ENCODE measurements around the gene MXD1. TPM values are rescaled to one million over a fixed set of nuclear protein-coding genes. Genes with fewer than 3 reads are reported as not detected.
"Not testable (repeated sequence)": the region's sequence is repeated elsewhere in the genome, so short reads cannot be mapped to it uniquely, and the experiment has no call there.

MXD1 gene
- 10 to 100 TPM; 14.1 to 15.9 TPM for total RNA-seq

GRCh38 chr2:69914950-69915945 lies at the start of gene MXD1:
MXD1 (plus strand) TSS chr2:69915109; CDS start chr2:69915331, 222 bp downstream.
- Mint-ChIP-seq H3K4me3 (peak within 1 kb of the TSS; percentile 82), H3K9me3 (no peaks in the 10 kb centered on the region), H3K27me3 (no peaks in the 10 kb centered on the region), H3K36me3 (peaks cover 8% of the 10 kb centered on the region), H3K27ac (peak within 1 kb of the TSS; percentile 89), H3K4me1 (ENCODE audit: low read depth) (peaks cover 40% of the 10 kb centered on the region)
- ChIA-PET POLR2A (interaction anchor here (0.5 to 5.1 kb wide), 32 partner anchors 8 to 389 kb away, joined by 3 to 64 read pairs (median 6); partner anchors contain the start of genes C2orf42, PCBP1, PCYOX1 and SNRNP27), CTCF (interaction anchor here (0.6 to 8.6 kb wide), 15 partner anchors 9 to 378 kb away, joined by 3 to 119 read pairs (median 9); partner anchors contain the start of genes SNRNP27 and SNRPG)
- DNase-seq = peak; percentile 31
- intact Hi-C loops (cut with micrococcal nuclease) = loop anchor here (1.0 to 2.0 kb wide), 9 partner anchors 18 to 378 kb away; partner anchors contain the start of genes C2orf42, SNRPG and TIA1

- H3K4me3 Mint-ChIP-seq = no peak overlapping the region
- POLR2A ChIA-PET = no interaction called here
- intact Hi-C loops (cut with micrococcal nuclease) = no loop called here
- no peaks in the 10 kb centered on the region for H3K36me3 Mint-ChIP-seq
- no peaks in the 10 kb centered on the region for H3K9me3 Mint-ChIP-seq
- no peak overlapping the region for H3K27ac Mint-ChIP-seq
- peaks cover 10% of the 10 kb centered on the region for H3K4me1 Mint-ChIP-seq (ENCODE audit: low read depth)
- CTCF ChIA-PET = interaction anchor here (2.3 kb wide), 1 partner anchor 164 kb away, joined by 8 read pairs; no protein-coding TSS in a partner anchor
- no peak for DNase-seq
- no peaks in the 10 kb centered on the region for H3K27me3 Mint-ChIP-seq
Observed at GRCh38 chr2:69888451-69888850, 26.5 kb upstream of the MXD1 start.

- H3K4me1 Mint-ChIP-seq (ENCODE audit: low read depth) = peaks cover 14% of the 10 kb centered on the region
- DNase-seq = no peak
- ChIA-PET POLR2A (interaction anchor here (0.6 kb wide), 1 partner anchor 265 kb away, joined by 3 read pairs; no protein-coding TSS in a partner anchor), CTCF (interaction anchor here (2.3 kb wide), 1 partner anchor 165 kb away, joined by 8 read pairs; no protein-coding TSS in a partner anchor)
- no peaks in the 10 kb centered on the region for H3K9me3 Mint-ChIP-seq
- intact Hi-C loops (cut with micrococcal nuclease) = no loop called here
- no peaks in the 10 kb centered on the region for H3K27me3 Mint-ChIP-seq
- H3K36me3 Mint-ChIP-seq = peaks cover 6% of the 10 kb centered on the region
- no peak overlapping the region for H3K4me3 Mint-ChIP-seq
- no peak overlapping the region for H3K27ac Mint-ChIP-seq
Observed at GRCh38 chr2:69889302-69889701, 25.6 kb upstream of the MXD1 start.

GRCh38 chr2:69890881-69891280 lies 24.0 kb upstream of the MXD1 start:
- ChIA-PET CTCF (interaction anchor here (1.2 kb wide), 1 partner anchor 166 kb away, joined by 4 read pairs; no protein-coding TSS in a partner anchor), POLR2A (no interaction called here)
- peaks cover 11% of the 10 kb centered on the region for H3K36me3 Mint-ChIP-seq
- H3K4me3 Mint-ChIP-seq = no peak overlapping the region
- intact Hi-C loops (cut with micrococcal nuclease) = loop anchor here (5.0 to 10.0 kb wide), 2 partner anchors 149 to 266 kb away; partner anchors contain the start of gene ANXA4
- H3K9me3 Mint-ChIP-seq = no peaks in the 10 kb centered on the region
- DNase-seq = no peak
- H3K4me1 Mint-ChIP-seq (ENCODE audit: low read depth) = peaks cover 30% of the 10 kb centered on the region
- H3K27me3 Mint-ChIP-seq = no peaks in the 10 kb centered on the region
- H3K27ac Mint-ChIP-seq = no peak overlapping the region

GRCh38 chr2:69892838-69893424 lies 22.0 kb upstream of the MXD1 start:
- intact Hi-C loops (cut with micrococcal nuclease) = loop anchor here (5.0 to 10.0 kb wide), 2 partner anchors 151 to 268 kb away; partner anchors contain the start of gene ANXA4
- Mint-ChIP-seq H3K4me1 (ENCODE audit: low read depth) (peaks cover 43% of the 10 kb centered on the region), H3K4me3 (peak overlapping the region; percentile 99), H3K36me3 (peaks cover 23% of the 10 kb centered on the region), H3K27ac (peak overlapping the region; percentile 96)
- ChIA-PET POLR2A (interaction anchor here (0.8 to 1.1 kb wide), 2 partner anchors 22 to 64 kb away, joined by 3 read pairs; partner anchors contain the start of gene MXD1), CTCF (interaction anchor here (1.8 to 3.3 kb wide), 2 partner anchors 21 to 168 kb away, joined by 5 to 26 read pairs; partner anchors contain the start of gene MXD1)
- not testable (repeated sequence) for DNase-seq, H3K9me3 Mint-ChIP-seq, H3K27me3 Mint-ChIP-seq

- peak within 1 kb of the TSS; percentile 96 for H3K27ac Mint-ChIP-seq
- H3K4me1 Mint-ChIP-seq (ENCODE audit: low read depth) = peaks cover 46% of the 10 kb centered on the region
- CTCF ChIA-PET = interaction anchor here (0.5 to 3.3 kb wide), 5 partner anchors 18 to 448 kb away, joined by 3 to 26 read pairs (median 4); partner anchors contain the start of gene MXD1
- H3K9me3 Mint-ChIP-seq = no peaks in the 10 kb centered on the region
- peak; percentile 87 for DNase-seq
- POLR2A ChIA-PET = interaction anchor here (0.7 to 1.2 kb wide), 6 partner anchors 21 to 356 kb away, joined by 3 to 6 read pairs (median 3); partner anchors contain the start of gene MXD1
- intact Hi-C loops (cut with micrococcal nuclease) = loop anchor here (1.0 to 10.0 kb wide), 4 partner anchors 20 to 269 kb away; partner anchors contain the start of gene ANXA4
- peaks cover 27% of the 10 kb centered on the region for H3K36me3 Mint-ChIP-seq
- no peaks in the 10 kb centered on the region for H3K27me3 Mint-ChIP-seq
- peak within 1 kb of the TSS; percentile 99 for H3K4me3 Mint-ChIP-seq
Observed at GRCh38 chr2:69893684-69894551, 21.0 kb upstream of the MXD1 start, which contains the start of gene SNRNP27. SNRNP27 (plus strand) TSS chr2:69893956; CDS start chr2:69893985, 29 bp downstream.

GRCh38 chr2:69894737-69895136 lies 20.2 kb upstream of the MXD1 start:
- H3K9me3 Mint-ChIP-seq, H3K27me3 Mint-ChIP-seq, DNase-seq, H3K27ac Mint-ChIP-seq: not testable (repeated sequence)
- Mint-ChIP-seq H3K4me1 (ENCODE audit: low read depth) (peaks cover 48% of the 10 kb centered on the region), H3K4me3 (peak overlapping the region; percentile 99), H3K36me3 (peaks cover 30% of the 10 kb centered on the region)
- intact Hi-C loops (cut with micrococcal nuclease) = loop anchor here (1.0 to 10.0 kb wide), 4 partner anchors 20 to 270 kb away; partner anchors contain the start of gene ANXA4
- POLR2A ChIA-PET = interaction anchor here (0.7 to 1.2 kb wide), 2 partner anchors 20 to 194 kb away, joined by 3 to 6 read pairs; partner anchors contain the start of gene MXD1
- CTCF ChIA-PET = interaction anchor here (0.5 to 3.3 kb wide), 5 partner anchors 17 to 447 kb away, joined by 3 to 26 read pairs (median 4); partner anchors contain the start of gene MXD1

GRCh38 chr2:69902213-69902922 lies 12.5 kb upstream of the MXD1 start:
- POLR2A ChIA-PET = interaction anchor here (0.8 kb wide), 1 partner anchor 13 kb away, joined by 4 read pairs; the partner anchor contains the start of gene MXD1
- Mint-ChIP-seq H3K4me3 (peak overlapping the region; percentile 63), H3K27me3 (no peaks in the 10 kb centered on the region), H3K27ac (peak overlapping the region; percentile 69), H3K4me1 (ENCODE audit: low read depth) (peaks cover 45% of the 10 kb centered on the region), H3K9me3 (no peaks in the 10 kb centered on the region), H3K36me3 (peaks cover 37% of the 10 kb centered on the region)
- intact Hi-C loops (cut with micrococcal nuclease) = loop anchor here (5.0 kb wide), 1 partner anchor 180 kb away; no protein-coding TSS in a partner anchor
- no peak for DNase-seq
- CTCF ChIA-PET = interaction anchor here (0.6 to 1.3 kb wide), 6 partner anchors 9 to 201 kb away, joined by 3 to 5 read pairs (median 3); no protein-coding TSS in a partner anchor

- intact Hi-C loops (cut with micrococcal nuclease) = no loop called here
Observed at GRCh38 chr2:69907216-69907615, 7.7 kb upstream of the MXD1 start.

More at GRCh38 chr2:69907216-69907615, 7.7 kb upstream of the MXD1 start:
- Mint-ChIP-seq H3K4me3 (no peak overlapping the region), H3K36me3 (peaks cover 17% of the 10 kb centered on the region), H3K9me3 (no peaks in the 10 kb centered on the region), H3K4me1 (ENCODE audit: low read depth) (peaks cover 17% of the 10 kb centered on the region), H3K27ac (no peak overlapping the region), H3K27me3 (no peaks in the 10 kb centered on the region)
- CTCF ChIA-PET = interaction anchor here (1.0 kb wide), 1 partner anchor 164 kb away, joined by 3 read pairs; no protein-coding TSS in a partner anchor
- no peak for DNase-seq
- POLR2A ChIA-PET = interaction anchor here (1.1 kb wide), 1 partner anchor 170 kb away, joined by 4 read pairs; no protein-coding TSS in a partner anchor
